Measurements from ENCODE around the gene ATAT1. TPM values are rescaled to one million over a fixed set of nuclear protein-coding genes. Genes with fewer than 3 reads are reported as not detected.

The ATAT1 gene
- total and polyA plus RNA-seq, 2 of the 13 experiments (the other 11 are each of a cell fraction or from before 2014, with no cell fraction given): 9.2 to 23.6 TPM

GRCh38 chr6:30613251-30614043 is 13.2 kb upstream of the ATAT1 start (continued):
- TF ChIP-seq PBX3 (CRISPR knock-in tag; IDR thresholded peaks at IDR 0.05; ENCODE audit: borderline replicate concordance) (no peak), ZNF280D (CRISPR knock-in tag; IDR thresholded peaks at IDR 0.05) (no peak; the same call in 1 of the 2 replicates), ZNF468 (CRISPR knock-in tag; IDR thresholded peaks at IDR 0.05) (no peak), HDAC1 (CRISPR knock-in tag; IDR thresholded peaks at IDR 0.05) (0 out of 2 replicates have a peak, but pooled peaks have one; percentile 17), POLR2AphosphoS5 (IDR thresholded peaks at IDR 0.05; ENCODE audit: low read depth, low read length) (peak; percentile 63; the same call in 1 of the 2 replicates), ZBTB3 (CRISPR knock-in tag; IDR thresholded peaks at IDR 0.05; ENCODE audit: borderline replicate concordance, low read depth) (no peak), FOXA1 (IDR thresholded peaks at IDR 0.05) (no peak), FOXA1 (CRISPR knock-in tag; IDR thresholded peaks at IDR 0.05) (no peak), ZNF737 (CRISPR knock-in tag; IDR thresholded peaks at IDR 0.05; ENCODE audit: borderline replicate concordance) (no peak), KDM6A (CRISPR knock-in tag; IDR thresholded peaks at IDR 0.05; ENCODE audit: low read depth) (no peak), ZNF639 (CRISPR knock-in tag; conservative IDR thresholded peaks at IDR 0.05) (no peak), ZNF549 (CRISPR knock-in tag; IDR thresholded peaks at IDR 0.05) (no peak), AGO2 (optimal IDR thresholded peaks at IDR 0.05; ENCODE audit: low read depth, low read length) (peak; percentile 69), NCOA5 (CRISPR knock-in tag; IDR thresholded peaks at IDR 0.05) (0 out of 2 replicates have a peak, but pooled peaks have one; percentile 31), ZEB1 (IDR thresholded peaks at IDR 0.05; ENCODE audit: insufficient replicate concordance, low read depth) (no peak), ZNF136 (CRISPR knock-in tag; IDR thresholded peaks at IDR 0.05; ENCODE audit: low read depth) (no peak), POLR2A (IDR thresholded peaks at IDR 0.05; ENCODE audit: insufficient read depth in 1 of 2, low read depth in 2 of 2, low read length in 2 of 2) (peak in 1 of 2 experiments; percentile 22; a peak in 1 of 4 replicates)
